Subcutaneous abdominal adipose tissue (tissue), 5 donors: ENCODE measurements around the gene STXBP6.

ENCODE experiments used
- H3K27ac ChIP-seq: one replicate; pipeline ENCODE4 v1.7.0; 2013; ENCODE audit warnings: low read depth, mild to moderate bottlenecking, inconsistent platforms, low read length, moderate library complexity
- H3K27me3 ChIP-seq, 5 donors: one replicate each; pipeline ENCODE4 v1.7.0; 2013; ENCODE audit warnings: low read length in 5 of 5, inconsistent platforms in 1 of 5; ENCODE audit not compliant: control insufficient read depth in 5 of 5, insufficient read depth in 4 of 5
- H3K36me3 ChIP-seq, 5 donors: one replicate each; pipeline ENCODE4 v1.7.0; 2013; ENCODE audit warnings: low read length in 5 of 5; ENCODE audit not compliant: control insufficient read depth in 5 of 5, insufficient read depth in 5 of 5
- H3K4me1 ChIP-seq, 5 donors: one replicate each; pipeline ENCODE4 v1.7.0; 2013; ENCODE audit warnings: low read length in 5 of 5, mild to moderate bottlenecking in 3 of 5, moderate library complexity in 1 of 5; ENCODE audit not compliant: control insufficient read depth in 5 of 5, insufficient read depth in 5 of 5
- H3K4me3 ChIP-seq, 5 donors: one replicate each; pipeline ENCODE4 v1.7.0; 2013; ENCODE audit warnings: low read length in 5 of 5, low read depth in 1 of 5
- H3K9ac ChIP-seq, 5 donors: one replicate each; pipeline ENCODE4 v1.7.0; 2013; ENCODE audit warnings: low read length in 5 of 5, mild to moderate bottlenecking in 4 of 5, moderate library complexity in 3 of 5
- H3K9me3 ChIP-seq, 5 donors: one replicate each; pipeline ENCODE4 v1.7.0; 2013; ENCODE audit warnings: low read length in 5 of 5; ENCODE audit not compliant: control insufficient read depth in 5 of 5
- donor health status: healthy.
- donor health status: healthy.
- donor health status: healthy.
- donor health status: healthy.
- donor health status: healthy.

STXBP6 gene

DNA sequence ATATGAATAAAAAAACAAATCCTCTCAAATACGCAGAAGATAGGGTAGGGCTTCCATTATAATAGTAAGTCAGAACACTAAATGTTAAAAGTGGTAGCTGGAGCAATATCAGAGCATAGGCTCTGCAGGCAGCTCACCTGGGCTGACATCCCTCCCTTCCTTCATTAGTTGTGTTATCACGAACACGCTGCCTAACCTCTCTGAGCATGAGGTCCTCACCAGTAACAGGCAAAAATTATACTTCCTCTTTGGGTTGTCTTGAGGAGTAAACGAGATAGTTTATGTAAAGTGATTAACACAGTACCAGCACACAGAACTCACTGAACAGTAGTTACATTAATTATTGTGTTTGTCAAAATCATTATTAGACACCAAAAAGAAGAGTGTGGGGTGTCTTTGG, 154.3 kb downstream of the STXBP6 start:
- Histone ChIP-seq H3K27me3 (no peaks in the 10 kb centered on the region), H3K27ac (no peak overlapping the region)

DNA sequence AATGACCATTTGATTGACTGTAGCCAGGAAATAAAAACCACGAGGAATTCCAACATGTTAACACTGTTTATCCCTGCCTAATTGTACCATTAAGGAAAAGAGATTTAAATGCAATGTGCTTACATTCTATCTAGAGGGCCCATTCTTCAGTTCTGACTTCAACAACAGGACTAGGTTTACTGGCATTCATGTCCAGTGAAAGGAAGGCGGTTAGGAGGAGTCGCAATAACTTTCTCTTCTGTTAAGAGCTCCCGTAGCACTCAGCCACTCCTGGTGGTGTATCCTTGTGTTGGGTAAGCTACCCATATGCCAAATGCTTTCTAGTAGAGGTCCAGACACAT, 154.7 kb downstream of the STXBP6 start:
- Histone ChIP-seq H3K27me3 (no peaks in the 10 kb centered on the region), H3K36me3 (no peaks in the 10 kb centered on the region), H3K4me1 (peaks cover 1 to 18% (median 9%) of the 10 kb centered on the region in 5 donors), H3K4me3 (no peak overlapping the region), H3K9me3 (peaks cover 4 to 9% (median 7%) of the 10 kb centered on the region in 5 donors), H3K27ac (no peak overlapping the region), H3K9ac (no peak overlapping the region)

More for the DNA sequence above, 154.3 kb downstream of the STXBP6 start:
- Histone ChIP-seq H3K4me3 (no peak overlapping the region), H3K9me3 (peaks cover 3 to 6% (median 4%) of the 10 kb centered on the region in 5 donors), H3K36me3 (no peaks in the 10 kb centered on the region), H3K4me1 (peaks cover 1 to 22% (median 13%) of the 10 kb centered on the region in 5 donors), H3K9ac (no peak overlapping the region)

DNA sequence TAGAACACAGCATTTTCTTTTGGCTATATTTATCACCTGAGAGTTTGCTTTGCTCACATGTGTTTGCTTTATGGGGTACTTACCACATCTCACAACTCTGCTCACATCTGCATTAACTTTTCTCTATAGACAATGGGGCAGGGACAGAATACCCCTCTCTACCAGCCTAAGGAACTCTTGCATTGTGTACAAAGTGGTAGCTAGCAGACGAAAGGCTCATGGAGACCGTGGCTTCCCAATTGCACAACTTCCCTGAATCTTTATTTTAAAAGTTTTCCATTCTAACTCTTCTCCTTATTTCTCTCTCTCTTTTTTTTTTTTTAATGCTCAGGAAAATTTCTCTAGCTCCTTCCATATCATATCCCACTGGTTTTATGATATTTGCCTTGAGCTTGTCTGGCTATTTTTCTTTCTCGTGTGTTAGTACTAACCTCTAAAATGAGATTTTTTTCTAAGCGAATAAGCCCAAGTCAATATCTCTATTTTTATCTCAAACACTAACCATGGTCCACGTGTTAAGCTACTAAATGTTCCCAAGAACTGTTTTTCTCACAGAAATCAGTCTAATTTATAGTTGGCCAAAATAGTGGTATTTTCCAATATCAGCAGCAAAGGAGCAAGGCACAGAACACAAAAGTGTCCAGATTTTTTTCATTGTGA, 155.2 kb downstream of the STXBP6 start:
- H3K27ac ChIP-seq: no peak overlapping the region
- no peak overlapping the region for H3K4me3 ChIP-seq
- peaks cover 4 to 9% (median 8%) of the 10 kb centered on the region in 5 donors for H3K9me3 ChIP-seq
- H3K36me3 ChIP-seq: no peaks in the 10 kb centered on the region
- no peak overlapping the region for H3K9ac ChIP-seq
- H3K4me1 ChIP-seq: peaks cover 1 to 13% (median 5%) of the 10 kb centered on the region in 5 donors
- no peaks in the 10 kb centered on the region for H3K27me3 ChIP-seq

DNA sequence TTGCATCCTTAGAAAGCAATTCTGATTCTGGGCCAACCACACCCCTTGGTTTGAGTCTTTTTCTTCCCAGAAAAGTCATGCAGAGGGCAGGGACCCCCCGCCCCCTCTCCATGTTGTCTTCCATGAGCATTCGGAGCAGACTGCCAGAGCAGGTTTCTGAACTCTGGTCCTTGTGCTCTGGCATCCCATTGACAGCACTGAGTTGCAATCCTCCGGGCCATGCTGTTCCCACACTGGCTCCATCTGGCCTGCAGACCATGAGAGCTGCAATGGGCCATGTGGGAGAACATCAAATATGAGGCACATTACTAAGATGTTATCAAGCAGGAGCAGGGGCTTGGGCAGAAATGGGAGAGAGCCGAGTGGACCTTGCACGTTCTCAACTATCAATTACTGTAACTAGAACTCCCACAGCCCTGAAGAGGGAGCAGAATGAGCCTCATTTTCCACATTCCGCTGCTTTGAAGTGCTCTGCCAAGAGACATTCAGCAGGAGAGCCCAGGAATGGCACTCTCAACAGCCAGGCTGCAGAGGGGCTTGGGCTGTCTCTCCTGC, 157.4 kb downstream of the STXBP6 start:
- Histone ChIP-seq H3K27me3 (no peaks in the 10 kb centered on the region), H3K9me3 (peaks cover 4 to 10% (median 8%) of the 10 kb centered on the region in 5 donors), H3K4me1 (peaks cover 1 to 13% (median 7%) of the 10 kb centered on the region in 5 donors), H3K4me3 (no peak overlapping the region), H3K27ac (no peak overlapping the region), H3K36me3 (no peaks in the 10 kb centered on the region), H3K9ac (no peak overlapping the region)

- Histone ChIP-seq H3K27ac (no peak overlapping the region), H3K36me3 (no peaks in the 10 kb centered on the region), H3K27me3 (no peaks in the 10 kb centered on the region), H3K9me3 (peaks cover 4 to 10% (median 8%) of the 10 kb centered on the region in 5 donors), H3K9ac (no peak overlapping the region), H3K4me3 (no peak overlapping the region), H3K4me1 (peaks cover 1 to 13% (median 7%) of the 10 kb centered on the region in 5 donors)
Observed at GRCh38 chr14:24891987-24892496, 157.9 kb downstream of the STXBP6 start.

- H3K9me3 ChIP-seq: peaks cover 4 to 10% (median 8%) of the 10 kb centered on the region in 5 donors
- no peak overlapping the region for H3K9ac ChIP-seq
- H3K27ac ChIP-seq: no peak overlapping the region
- H3K36me3 ChIP-seq: no peaks in the 10 kb centered on the region
- H3K4me1 ChIP-seq: peaks cover 1 to 10% (median 7%) of the 10 kb centered on the region in 5 donors
- H3K4me3 ChIP-seq: no peak overlapping the region
- no peaks in the 10 kb centered on the region for H3K27me3 ChIP-seq
Observed at GRCh38 chr14:24890716-24891115, 159.2 kb downstream of the STXBP6 start.

DNA sequence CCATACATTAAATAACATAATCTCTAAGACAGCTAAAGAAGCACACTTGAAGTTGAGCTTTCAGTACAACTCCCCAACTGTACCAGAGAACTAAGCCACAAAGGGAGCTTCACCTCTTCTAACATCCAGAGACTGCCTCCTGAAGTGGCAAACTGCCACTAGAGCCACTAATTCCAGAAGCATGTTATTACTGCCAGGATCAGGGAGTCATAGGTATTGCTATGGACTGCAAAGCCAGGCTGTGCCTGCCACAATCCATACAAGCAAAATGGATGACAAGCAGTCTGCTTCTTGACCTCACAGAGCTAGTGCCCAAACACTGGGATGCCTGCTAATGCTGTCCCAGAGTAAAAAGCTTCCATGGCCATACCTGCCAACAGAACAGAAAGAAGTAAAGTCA, 160.1 kb downstream of the STXBP6 start:
- H3K27me3 ChIP-seq: no peaks in the 10 kb centered on the region
- H3K36me3 ChIP-seq: no peaks in the 10 kb centered on the region
- H3K27ac ChIP-seq: no peak overlapping the region
- peaks cover 1 to 8% (median 3%) of the 10 kb centered on the region in 5 donors for H3K4me1 ChIP-seq
- H3K4me3 ChIP-seq: no peak overlapping the region
- peaks cover 4 to 10% (median 8%) of the 10 kb centered on the region in 5 donors for H3K9me3 ChIP-seq
- no peak overlapping the region for H3K9ac ChIP-seq

DNA sequence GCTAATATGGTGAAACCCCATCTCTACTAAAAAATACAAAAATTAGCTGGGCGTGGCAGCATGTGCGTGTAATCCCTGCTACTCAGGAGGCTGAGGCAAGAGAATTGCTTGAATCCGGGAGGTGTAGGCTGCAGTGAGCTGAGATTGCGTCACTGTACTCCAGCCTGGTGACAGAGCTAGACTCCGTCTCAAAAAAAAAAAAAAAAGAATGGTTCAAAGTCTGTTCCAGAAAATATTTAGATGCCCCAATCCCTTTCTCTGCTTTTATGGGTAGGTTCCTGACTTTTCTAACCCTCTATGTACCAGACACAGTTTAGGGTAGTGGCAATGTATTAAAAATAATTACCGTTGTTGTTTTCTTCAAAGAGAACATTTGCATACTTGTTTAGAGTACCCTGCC, 161.4 kb downstream of the STXBP6 start:
- H3K9me3 ChIP-seq: peaks cover 4 to 10% (median 8%) of the 10 kb centered on the region in 5 donors
- H3K27me3 ChIP-seq: no peaks in the 10 kb centered on the region
- no peak overlapping the region for H3K4me3 ChIP-seq
- H3K27ac ChIP-seq: no peak overlapping the region
- no peaks in the 10 kb centered on the region for H3K36me3 ChIP-seq
- no peak overlapping the region for H3K9ac ChIP-seq
- H3K4me1 ChIP-seq: peaks cover 0 to 3% (median 1%) of the 10 kb centered on the region in 5 donors

DNA sequence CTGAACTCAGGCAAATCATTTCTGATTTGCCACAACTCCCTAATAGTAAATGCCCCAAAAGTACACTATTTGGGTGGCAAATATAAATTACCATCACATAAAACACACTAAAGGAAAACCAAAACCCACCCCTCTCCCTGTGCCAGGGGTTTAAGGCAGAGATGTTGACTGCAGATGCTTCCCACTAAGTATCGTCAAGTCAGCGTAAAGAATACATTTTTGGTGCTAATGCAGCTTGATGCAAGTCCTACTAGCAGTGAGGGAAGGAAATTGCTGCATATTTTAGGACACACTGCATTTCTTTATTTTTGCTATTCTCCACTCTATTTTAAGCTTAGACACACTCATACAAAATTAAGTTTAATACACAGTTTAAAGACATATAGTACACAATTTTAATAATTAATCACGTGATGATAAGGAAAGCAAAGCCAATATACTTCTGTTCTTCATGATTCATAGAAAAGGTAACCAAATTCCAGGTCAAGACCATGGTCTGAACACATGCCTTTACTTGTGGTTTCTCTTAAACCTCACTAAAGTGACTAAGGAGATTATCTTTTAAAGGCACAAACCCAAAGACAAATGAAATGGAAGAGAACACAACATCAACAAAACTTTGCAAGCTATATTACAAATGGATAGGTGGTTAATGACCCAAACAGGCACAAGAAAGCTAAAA, 162.2 kb downstream of the STXBP6 start:
- no peak overlapping the region for H3K4me3 ChIP-seq
- no peak overlapping the region for H3K27ac ChIP-seq
- H3K27me3 ChIP-seq: no peaks in the 10 kb centered on the region
- H3K4me1 ChIP-seq: peaks cover 0 to 3% (median 1%) of the 10 kb centered on the region in 5 donors
- no peak overlapping the region for H3K9ac ChIP-seq
- H3K9me3 ChIP-seq: peaks cover 4 to 10% (median 8%) of the 10 kb centered on the region in 5 donors
- no peaks in the 10 kb centered on the region for H3K36me3 ChIP-seq

DNA sequence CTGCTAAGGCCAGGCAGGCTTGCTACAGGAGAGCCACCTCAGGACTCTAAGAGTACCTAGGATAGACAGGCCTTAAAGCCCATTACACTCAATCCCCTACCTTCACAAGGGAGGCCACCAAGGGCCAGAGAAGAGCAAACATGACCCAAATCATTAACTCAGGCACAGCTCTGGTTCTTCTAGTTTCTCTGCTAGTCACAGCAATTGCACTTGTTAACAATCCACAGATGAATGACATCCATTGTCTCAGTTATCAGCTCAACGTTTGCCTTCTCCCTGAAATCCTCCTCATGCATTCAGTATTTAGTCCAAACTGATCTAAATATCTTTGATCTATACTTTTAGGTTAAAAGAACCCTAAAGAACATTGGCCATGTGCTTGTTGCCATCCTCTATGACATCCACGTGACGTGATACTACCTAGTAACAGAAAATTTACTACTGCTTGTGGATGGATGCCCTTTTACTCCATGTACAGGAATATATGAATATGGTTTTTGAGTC, 164.5 kb downstream of the STXBP6 start:
- Histone ChIP-seq H3K27ac (no peak overlapping the region), H3K9ac (no peak overlapping the region), H3K36me3 (no peaks in the 10 kb centered on the region)

More for the DNA sequence above, 164.5 kb downstream of the STXBP6 start:
- H3K9me3 ChIP-seq: peaks cover 0 to 4% (median 1%) of the 10 kb centered on the region in 5 donors
- peaks cover 0 to 9% (median 6%) of the 10 kb centered on the region in 5 donors for H3K4me1 ChIP-seq
- H3K4me3 ChIP-seq: no peak overlapping the region
- H3K27me3 ChIP-seq: no peaks in the 10 kb centered on the region
